Lower lobe of right lung (tissue), 2 donors: ENCODE measurements around the gene FCSK. TPM values are rescaled to one million over a fixed set of nuclear protein-coding genes. Genes with fewer than 3 reads are reported as not detected.

ENCODE experiments used
- ATAC-seq, 2 donors: fragments of 200-7000 bp; cut with Tn5 transposase; one replicate each; pipeline ENCODE4 v1.9.1; 2020 to 2022; ENCODE audit warnings: mild to moderate bottlenecking in 2 of 2, moderate library complexity in 2 of 2
- DNase-seq: peaks from one replicate; pipeline ENCODE4 v3.0.0-alpha.2; 2020
- H3K27ac ChIP-seq: fragments of 200-600 bp; one replicate; pipeline ENCODE4 v1.8.0; 2022
- H3K27me3 ChIP-seq: fragments of 200-600 bp; one replicate; pipeline ENCODE4 v1.8.0; 2022; ENCODE audit warnings: low read depth
- H3K36me3 ChIP-seq: fragments of 200-600 bp; one replicate; pipeline ENCODE4 v1.8.0; 2022; ENCODE audit warnings: mild to moderate bottlenecking
- H3K4me1 ChIP-seq: fragments of 200-600 bp; one replicate; pipeline ENCODE4 v1.8.0; 2022
- H3K4me3 ChIP-seq: fragments of 200-600 bp; one replicate; pipeline ENCODE4 v1.8.0; 2022; ENCODE audit warnings: mild to moderate bottlenecking
- H3K9me3 ChIP-seq: fragments of 200-600 bp; one replicate; pipeline ENCODE4 v1.8.0; 2022
- CTCF ChIP-seq: fragments of 200-600 bp; IDR thresholded peaks from one replicate; pipeline ENCODE4 v1.8.0; 2022; ENCODE audit warnings: antibody characterized with exemption, mild to moderate bottlenecking
- intact Hi-C: fragments of 100-400 bp; cut with DNase I; formaldehyde crosslinking; loops from one replicate; pipeline ENCODE4 v1.11.0; 2022
- total RNA-seq: library from RNA; stranded (reverse); fragmentation: NEBNext Ultra II Directional; extraction: Animal tissue kit (Norgen Biotek cat#: 25700); gene quantifications from one replicate; pipeline ENCODE4 v1.2.1, GENCODE V29; 2021
- donor health status: DM: no; HTN: yes; CAD: no; lungs with severe emphysema.

FCSK gene
- total RNA-seq, 1 donor from 2014 or later, result 23.8 TPM

DNA sequence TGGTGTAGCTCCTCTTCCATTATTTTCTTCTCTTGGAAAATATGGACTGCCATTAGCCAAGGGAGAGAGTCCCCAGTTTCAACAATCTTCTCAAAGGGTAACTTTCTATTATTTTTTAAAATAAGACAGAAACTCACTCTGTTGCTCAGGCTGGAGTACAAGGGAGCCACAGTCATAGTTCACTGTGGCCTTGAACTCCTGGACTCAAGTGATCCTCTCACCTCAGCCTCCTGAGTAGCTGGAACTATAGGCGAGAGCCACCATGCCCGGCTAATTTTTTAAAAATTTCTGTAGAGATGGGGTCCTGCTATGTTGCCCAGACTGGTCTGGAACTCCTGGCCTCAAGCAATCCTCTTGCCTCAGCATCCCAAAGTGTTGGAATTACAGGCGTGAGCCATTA is 55.8 kb downstream of the FCSK start:
- no peak overlapping the region for H3K4me3 ChIP-seq
- no peak for TF ChIP-seq CTCF
- H3K27ac ChIP-seq, result no peak overlapping the region
- DNase-seq, result no peak
- H3K9me3 ChIP-seq, result no peaks in the 10 kb centered on the region
- intact Hi-C loops, result no loop called here
- peaks cover 92% of the 10 kb centered on the region for H3K36me3 ChIP-seq
- ATAC-seq, result no peak
- no peaks in the 10 kb centered on the region for H3K27me3 ChIP-seq
- no peaks in the 10 kb centered on the region for H3K4me1 ChIP-seq

- DNase-seq, result no peak
- H3K27me3 ChIP-seq, result no peaks in the 10 kb centered on the region
- H3K9me3 ChIP-seq, result no peaks in the 10 kb centered on the region
- H3K4me1 ChIP-seq, result no peaks in the 10 kb centered on the region
- no peak overlapping the region for H3K4me3 ChIP-seq
- H3K36me3 ChIP-seq, result peaks cover 100% of the 10 kb centered on the region
- ATAC-seq, result no peak
- H3K27ac ChIP-seq, result no peak overlapping the region
- intact Hi-C loops, result no loop called here
- no peak for TF ChIP-seq CTCF
Measured at GRCh38 chr16:70511833-70512232, 57.4 kb downstream of the FCSK start.

DNA sequence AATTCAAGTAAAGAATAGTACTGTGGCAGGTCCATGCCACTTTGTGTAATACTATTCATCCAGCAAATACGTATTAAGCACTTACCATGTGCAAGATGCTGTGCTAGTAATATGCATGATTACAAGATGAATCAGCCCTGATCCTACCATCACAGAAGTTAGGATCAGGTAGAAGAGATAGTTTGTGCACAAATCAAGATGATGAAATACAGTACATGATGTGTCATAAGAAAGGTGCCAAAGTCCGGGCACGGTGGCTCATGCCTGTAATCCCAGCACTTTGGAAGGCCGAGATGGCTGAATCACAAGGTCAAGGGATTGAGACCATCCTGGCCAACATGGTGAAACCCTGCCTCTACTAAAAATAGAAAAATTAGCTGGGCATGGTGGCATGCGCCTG is 58.1 kb downstream of the FCSK start:
- TF ChIP-seq CTCF, result no peak
- no peak for ATAC-seq
- no peak for DNase-seq
- peaks cover 100% of the 10 kb centered on the region for H3K36me3 ChIP-seq
- no peaks in the 10 kb centered on the region for H3K27me3 ChIP-seq
- no peaks in the 10 kb centered on the region for H3K4me1 ChIP-seq
- H3K4me3 ChIP-seq, result no peak overlapping the region
- no peaks in the 10 kb centered on the region for H3K9me3 ChIP-seq
- intact Hi-C loops, result no loop called here
- no peak overlapping the region for H3K27ac ChIP-seq

GRCh38 chr16:70520612-70521297 is 66.4 kb downstream of the FCSK start:
- Histone ChIP-seq H3K4me3 (no peak overlapping the region), H3K4me1 (peaks cover 30% of the 10 kb centered on the region), H3K27me3 (no peaks in the 10 kb centered on the region), H3K36me3 (peaks cover 31% of the 10 kb centered on the region), H3K27ac (no peak overlapping the region), H3K9me3 (no peaks in the 10 kb centered on the region)
- intact Hi-C loops, result no loop called here
- DNase-seq, result no peak
- ATAC-seq, result no peak
- no peak for TF ChIP-seq CTCF

DNA sequence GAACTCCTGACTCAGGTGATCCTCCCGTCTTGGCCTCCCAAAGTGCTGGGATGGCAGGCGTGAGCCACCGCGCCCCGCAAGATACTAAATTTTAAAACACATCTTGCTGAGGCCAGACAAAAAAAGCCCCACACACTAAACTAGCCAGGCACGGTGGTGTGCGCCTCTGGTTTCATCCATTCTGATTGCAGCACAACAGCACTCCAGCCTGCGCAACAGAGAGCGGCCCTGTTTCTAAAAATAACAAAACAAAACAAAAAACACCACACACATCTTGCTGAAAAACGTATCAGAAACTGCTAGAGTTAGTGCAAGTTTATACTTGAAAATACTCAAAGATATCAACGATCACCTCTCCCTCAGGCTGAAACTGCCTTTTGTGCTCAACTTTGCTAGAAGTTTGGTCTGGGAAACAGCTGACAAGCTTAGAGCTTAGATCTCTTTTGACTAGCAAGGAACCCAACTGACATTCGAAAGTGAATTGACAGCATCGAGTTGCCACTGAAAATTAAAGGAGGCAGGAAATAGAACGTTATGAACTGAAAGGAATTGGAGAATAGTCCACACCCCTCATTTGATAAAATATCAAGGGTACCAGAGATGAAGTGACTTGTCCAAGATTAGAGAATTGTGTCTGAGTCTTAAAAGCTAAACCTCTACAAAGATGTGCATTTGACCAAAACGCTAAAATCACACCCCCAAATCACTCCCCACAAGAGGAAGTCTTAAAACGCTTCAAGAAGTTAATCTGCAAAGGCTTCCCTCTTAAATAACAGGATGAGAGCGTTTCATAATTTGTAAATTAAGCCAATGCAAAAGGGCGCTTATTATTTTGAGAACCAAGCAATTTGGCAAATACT is 68.1 kb downstream of the FCSK start:
- intact Hi-C loops, result no loop called here
- no peaks in the 10 kb centered on the region for H3K27me3 ChIP-seq
- DNase-seq (no peak), ATAC-seq (no peak)
- H3K4me3 ChIP-seq, result peak overlapping the region; percentile 83
- peak overlapping the region; percentile 83 for H3K27ac ChIP-seq
- no peak for TF ChIP-seq CTCF
- H3K36me3 ChIP-seq, result peaks cover 29% of the 10 kb centered on the region
- H3K9me3 ChIP-seq, result no peaks in the 10 kb centered on the region
- H3K4me1 ChIP-seq, result peaks cover 46% of the 10 kb centered on the region
